Loucy (cell line): ENCODE data around the gene ZBTB16.

Experiments used
- H2AFZ ChIP-seq: fragments of 200-600 bp; sonication (generic); 2 replicates; pipeline ENCODE4 v1.6.0; 2016; ENCODE audit warnings: antibody characterized with exemption, mild to moderate bottlenecking, low read length, moderate library complexity
- H3F3A ChIP-seq: fragments of 200-600 bp; 2 replicates; pipeline ENCODE4 v1.6.0; 2016; ENCODE audit warnings: antibody characterized with exemption, low read depth, mild to moderate bottlenecking
- H3K27me3 ChIP-seq: fragments of 200-600 bp; sonication (generic); 2 replicates; pipeline ENCODE4 v1.6.1; 2014; ENCODE audit warnings: low read length, mild to moderate bottlenecking; ENCODE audit not compliant: insufficient read depth, poor library complexity, severe bottlenecking
- H3K36me3 ChIP-seq: fragments of 200-600 bp; sonication (generic); 2 replicates; pipeline ENCODE4 v1.6.1; 2016; ENCODE audit warnings: low read length; ENCODE audit not compliant: insufficient read depth
- H3K4me1 ChIP-seq: fragments of 200-600 bp; sonication (generic); 2 replicates; pipeline ENCODE4 v1.5.1; 2014; ENCODE audit warnings: low read length, mild to moderate bottlenecking; ENCODE audit not compliant: insufficient read depth, poor library complexity, severe bottlenecking
- H3K4me2 ChIP-seq: fragments of 200-600 bp; sonication (generic); 2 replicates; pipeline ENCODE4 v1.6.0; 2014; ENCODE audit warnings: antibody characterized with exemption, low read length, low read depth, mild to moderate bottlenecking; ENCODE audit not compliant: poor library complexity, severe bottlenecking
- H3K4me3 ChIP-seq: fragments of 200-600 bp; sonication (generic); 2 replicates; pipeline ENCODE4 v1.5.1; 2014; ENCODE audit warnings: low read length, mild to moderate bottlenecking, mixed read lengths; ENCODE audit not compliant: poor library complexity, severe bottlenecking
- H3K79me2 ChIP-seq: fragments of 200-600 bp; sonication (generic); 2 replicates; pipeline ENCODE4 v1.6.1; 2014; ENCODE audit warnings: low read length; ENCODE audit not compliant: insufficient read depth
- H3K9ac ChIP-seq: fragments of 200-600 bp; sonication (generic); 2 replicates; pipeline ENCODE4 v1.6.0; 2014; ENCODE audit warnings: mild to moderate bottlenecking, low read depth, low read length, moderate library complexity; ENCODE audit not compliant: poor library complexity, severe bottlenecking
- H3K9me2 ChIP-seq: fragments of 200-600 bp; sonication (generic); replicated peaks from 2 replicates; pipeline ENCODE4 v1.6.1; 2016; ENCODE audit warnings: low read depth, low read length, mixed read lengths
- H3K9me3 ChIP-seq: fragments of 200-600 bp; sonication (generic); 2 replicates; pipeline ENCODE4 v1.6.1; 2014; ENCODE audit warnings: mild to moderate bottlenecking, antibody characterized with exemption, low read length, low read depth; ENCODE audit not compliant: insufficient read depth
- H4K20me1 ChIP-seq: fragments of 200-600 bp; sonication (generic); 2 replicates; pipeline ENCODE4 v1.6.0; 2014; ENCODE audit warnings: antibody characterized with exemption, low read length, mild to moderate bottlenecking; ENCODE audit not compliant: insufficient read depth, poor library complexity, severe bottlenecking
- CTCF ChIP-seq: fragments of 200-600 bp; sonication (generic); conservative IDR thresholded peaks from 2 replicates; pipeline ENCODE4 v1.5.1; 2014; ENCODE audit warnings: mild to moderate bottlenecking, antibody characterized with exemption, low read length
- EZH2phosphoT487 ChIP-seq: fragments of 200-600 bp; IDR thresholded peaks from 2 replicates; pipeline ENCODE4 v1.6.1; 2018; ENCODE audit warnings: antibody characterized with exemption, mild to moderate bottlenecking, moderate library complexity, borderline replicate concordance

ZBTB16 gene

GRCh38 chr11:114070464-114071139 lies 11.1 kb downstream of the ZBTB16 start:
- Histone ChIP-seq H3K9ac (no peak overlapping the region), H4K20me1 (no peaks in the 10 kb centered on the region), H3K4me2 (no peak overlapping the region), H3K4me1 (peaks cover 37% of the 10 kb centered on the region), H3K36me3 (no peaks in the 10 kb centered on the region), H2AFZ (no peak overlapping the region), H3K9me3 (no peaks in the 10 kb centered on the region), H3K4me3 (no peak overlapping the region), H3K9me2 (no peaks in the 10 kb centered on the region), H3F3A (no peaks in the 10 kb centered on the region), H3K27me3 (no peaks in the 10 kb centered on the region), H3K79me2 (peaks cover 5% of the 10 kb centered on the region; the same call in 1 of the 2 replicates)
- TF ChIP-seq CTCF (no peak), EZH2phosphoT487 (no peak)

- no peaks in the 10 kb centered on the region for H3K36me3 ChIP-seq
- TF ChIP-seq CTCF (no peak), EZH2phosphoT487 (no peak)
- no peaks in the 10 kb centered on the region for H3K27me3 ChIP-seq
- no peaks in the 10 kb centered on the region for H4K20me1 ChIP-seq
- peak overlapping the region; percentile 63 for H3K9ac ChIP-seq
- peaks cover 11% of the 10 kb centered on the region; the same call in 1 of the 2 replicates for H3K79me2 ChIP-seq
- H3K9me2 ChIP-seq = no peaks in the 10 kb centered on the region
- peak overlapping the region; percentile 45 for H3K4me2 ChIP-seq
- peak overlapping the region; percentile 1 for H3K4me3 ChIP-seq
- H2AFZ ChIP-seq = no peak overlapping the region
- peaks cover 62% of the 10 kb centered on the region for H3K4me1 ChIP-seq
- H3F3A ChIP-seq = 0 out of 2 replicates have a peak, but pooled peaks cover 2% of the 10 kb centered on the region
- no peaks in the 10 kb centered on the region for H3K9me3 ChIP-seq
Observed at GRCh38 chr11:114073007-114073827, 13.7 kb downstream of the ZBTB16 start.

GRCh38 chr11:114073828-114074381 lies 14.4 kb downstream of the ZBTB16 start:
- Histone ChIP-seq H3F3A (0 out of 2 replicates have a peak, but pooled peaks cover 2% of the 10 kb centered on the region), H3K9me2 (no peaks in the 10 kb centered on the region), H3K36me3 (no peaks in the 10 kb centered on the region), H3K4me1 (peaks cover 69% of the 10 kb centered on the region), H3K9me3 (no peaks in the 10 kb centered on the region), H3K27me3 (no peaks in the 10 kb centered on the region), H2AFZ (0 out of 2 replicates have a peak overlapping the region, but pooled peaks have one; percentile 3), H3K79me2 (peaks cover 11% of the 10 kb centered on the region; the same call in 1 of the 2 replicates), H4K20me1 (no peaks in the 10 kb centered on the region), H3K9ac (peak overlapping the region; percentile 63), H3K4me3 (peak overlapping the region; percentile 1), H3K4me2 (peak overlapping the region; percentile 45)
- TF ChIP-seq EZH2phosphoT487 (no peak), CTCF (no peak)
